AG08395 (cell line): ENCODE measurements around the gene SLC39A1.

Source experiments
- DNase-seq: peaks from one replicate; pipeline ENCODE4 v3.0.0; 2012; ENCODE audit warnings: mixed read lengths, low spot score

Gene SLC39A1

DNA sequence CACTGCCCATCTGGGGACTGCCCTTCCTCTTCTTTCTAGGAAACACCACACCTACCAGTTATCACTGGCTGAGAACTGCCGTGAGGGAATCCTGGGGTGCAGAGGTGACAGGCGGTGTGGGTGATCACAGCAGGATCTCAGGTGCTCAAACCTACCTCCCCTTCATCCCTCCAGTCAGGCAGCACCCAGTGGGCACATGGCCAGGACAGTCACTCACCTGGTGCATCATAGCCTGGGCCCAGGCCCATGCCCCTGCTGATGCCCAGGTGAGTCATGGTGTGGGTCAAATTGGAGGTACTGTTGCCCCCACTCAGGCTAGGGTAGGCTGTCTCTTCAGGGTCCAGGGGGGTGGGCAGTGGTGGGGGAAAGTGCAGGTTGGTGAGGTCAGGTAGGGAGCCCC, 11.5 kb downstream of the SLC39A1 start:
- no peak for DNase-seq

DNA sequence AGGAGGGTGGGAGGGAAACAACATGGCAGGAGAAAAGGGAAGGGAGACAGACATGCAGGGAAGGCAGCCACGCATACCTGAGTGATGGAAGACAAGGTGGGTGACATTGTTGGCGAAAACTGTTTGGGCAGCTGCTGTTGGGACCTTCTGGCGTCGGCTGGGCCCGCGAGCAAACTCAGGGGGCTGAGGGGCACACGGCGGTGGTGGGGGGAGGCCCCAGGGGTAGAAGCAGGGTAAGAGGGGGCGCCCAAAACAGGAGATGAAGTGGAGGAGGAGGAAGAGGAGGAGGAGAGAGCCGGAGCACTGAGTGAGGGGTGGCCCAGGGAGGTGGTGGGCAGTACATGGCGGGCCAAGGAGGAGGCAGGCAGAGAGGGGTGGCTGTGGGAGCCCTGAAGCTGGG, 12.2 kb downstream of the SLC39A1 start:
- no peak for DNase-seq

DNA sequence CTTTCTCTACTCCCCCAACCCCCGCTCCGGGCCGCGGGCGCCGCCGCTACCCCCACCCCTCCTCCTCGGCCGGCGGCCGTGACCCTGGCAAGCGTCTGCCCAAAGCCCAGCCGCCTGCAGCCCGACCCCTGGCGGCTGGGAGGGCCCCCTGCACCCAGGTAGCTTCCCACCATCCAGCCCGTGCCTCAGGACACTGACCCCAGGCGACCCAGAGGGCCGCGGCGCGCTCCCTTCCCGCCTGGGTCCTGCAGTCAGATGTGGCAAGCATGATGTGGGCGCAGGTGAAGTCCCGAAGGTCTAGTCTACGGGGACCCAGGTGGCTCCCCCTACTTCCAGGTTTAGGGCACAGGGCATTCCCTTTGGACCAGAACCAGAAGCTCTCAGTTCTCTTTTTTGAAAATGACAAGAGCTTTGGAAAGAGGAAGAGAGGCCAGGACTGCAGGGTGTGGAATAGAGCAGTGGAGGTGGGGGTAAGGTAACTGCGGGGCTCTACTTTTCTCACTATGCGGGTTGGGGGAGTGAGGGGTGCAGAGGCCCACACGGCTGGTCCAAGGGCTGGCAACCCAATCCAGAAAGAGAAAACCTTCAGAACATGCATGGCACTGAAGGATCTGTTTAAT, 16.6 kb downstream of the SLC39A1 start, which contains the start of gene DENND4B:
DENND4B (minus strand) TSS at position 97 of the 620 bp plus-strand sequence. CDS start 2,344 bp downstream, outside the sequence.
- peak; percentile 97 for DNase-seq

GRCh38 chr1:153945795-153946621, 17.3 kb downstream of the SLC39A1 start:
- peak; percentile 77 for DNase-seq

DNA sequence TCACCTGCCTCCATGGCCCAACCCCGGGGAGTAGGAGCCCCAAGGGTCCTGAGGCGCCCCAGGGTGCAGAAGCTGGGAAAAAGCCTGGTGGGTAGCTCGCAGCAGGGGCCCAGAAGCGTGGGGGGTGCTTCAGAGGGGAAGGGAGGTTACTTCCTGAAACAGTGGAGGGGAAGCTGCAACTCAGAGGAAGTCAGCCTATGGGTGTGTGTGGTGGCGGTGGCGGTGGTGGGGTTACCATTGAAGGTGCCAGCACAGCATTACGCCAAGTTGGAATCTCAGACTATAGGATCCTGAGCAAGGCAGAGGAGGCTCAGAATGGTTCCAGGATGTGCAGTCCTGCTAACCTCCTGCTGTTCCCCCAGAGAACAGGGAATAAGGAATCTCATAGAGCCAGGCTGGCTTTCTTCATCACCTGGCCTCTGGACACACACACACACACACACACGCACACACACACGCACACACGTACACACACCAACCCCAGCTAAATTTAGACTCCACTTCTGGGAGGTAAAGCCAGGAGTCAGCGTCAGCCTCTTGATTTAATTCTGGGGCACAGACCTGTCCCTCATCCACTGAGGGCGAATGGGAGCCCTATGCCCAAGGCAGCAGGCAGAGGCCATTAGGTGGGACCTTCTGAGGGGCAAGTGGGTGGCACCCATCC, 18.1 kb downstream of the SLC39A1 start:
- DNase-seq: no peak

GRCh38 chr1:153944827-153945117, 18.6 kb downstream of the SLC39A1 start:
- DNase-seq: no peak

GRCh38 chr1:153944005-153944826, 19.1 kb downstream of the SLC39A1 start:
- no peak for DNase-seq

- no peak for DNase-seq
Measured at GRCh38 chr1:153942766-153943549, 20.4 kb downstream of the SLC39A1 start.

DNA sequence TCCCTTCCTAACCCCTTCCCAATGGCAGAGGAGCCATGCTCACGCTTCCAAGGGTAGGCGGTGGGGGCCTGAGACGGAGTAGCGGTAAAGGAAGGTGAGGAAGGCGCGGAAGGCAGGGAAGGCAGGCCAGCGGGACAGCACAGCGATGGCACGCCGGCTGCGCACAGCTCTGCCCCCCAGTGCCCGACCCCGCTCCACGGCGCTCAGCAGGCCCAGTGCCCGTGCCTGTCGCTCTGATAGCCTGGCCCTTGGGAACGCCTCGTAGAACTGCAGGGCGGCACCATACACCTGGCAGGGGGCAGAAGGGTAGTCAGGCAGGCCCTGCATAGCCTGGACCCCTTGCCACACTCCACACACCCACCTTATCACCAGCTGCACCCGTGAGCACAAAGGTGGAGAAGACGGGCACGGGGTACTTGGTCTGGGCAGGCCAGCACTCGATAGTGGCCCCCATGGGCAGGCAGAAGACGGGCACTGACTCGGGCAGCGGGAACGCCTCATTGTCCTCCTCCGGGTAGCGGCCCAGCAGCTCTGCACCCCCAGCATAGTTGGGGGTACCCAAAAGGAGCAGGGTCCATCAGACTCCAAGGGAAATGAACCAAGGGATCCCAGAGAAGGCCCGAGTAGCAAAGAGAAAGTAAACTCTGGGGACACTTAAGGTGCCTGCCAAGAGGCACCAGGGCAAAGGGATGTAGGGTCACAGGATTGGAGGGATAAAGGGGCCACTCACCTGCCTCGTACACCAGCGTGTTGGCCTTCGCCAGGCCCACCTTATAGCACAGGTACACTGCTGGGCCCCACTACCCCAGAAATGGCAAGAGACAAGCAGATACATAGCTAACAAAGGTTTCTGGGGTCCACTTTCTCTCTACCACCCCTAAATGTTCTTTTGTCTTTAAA, 21.3 kb downstream of the SLC39A1 start:
- DNase-seq: no peak

DNA sequence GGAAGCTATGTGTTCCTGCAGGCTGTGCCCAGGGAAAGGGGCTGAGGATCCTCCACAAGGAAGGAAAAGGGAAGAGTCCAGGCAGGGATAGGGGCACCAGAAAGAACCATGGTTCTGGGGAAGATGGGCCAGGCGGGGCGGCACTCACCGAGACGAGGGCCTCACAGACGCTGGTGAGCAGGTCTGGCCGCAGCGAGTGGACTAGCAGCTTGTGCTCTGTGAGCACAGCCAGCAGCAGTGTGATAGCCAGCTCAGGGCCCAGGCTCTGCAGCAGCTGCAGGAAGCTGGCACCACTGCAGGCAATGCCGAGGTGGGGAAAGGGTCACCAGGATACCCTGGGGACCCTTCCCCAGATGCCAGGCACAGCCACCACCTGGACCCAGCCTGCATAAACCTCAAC, 22.6 kb downstream of the SLC39A1 start:
- no peak for DNase-seq

- DNase-seq: no peak
Measured at GRCh38 chr1:153939476-153939875, 23.9 kb downstream of the SLC39A1 start.

DNA sequence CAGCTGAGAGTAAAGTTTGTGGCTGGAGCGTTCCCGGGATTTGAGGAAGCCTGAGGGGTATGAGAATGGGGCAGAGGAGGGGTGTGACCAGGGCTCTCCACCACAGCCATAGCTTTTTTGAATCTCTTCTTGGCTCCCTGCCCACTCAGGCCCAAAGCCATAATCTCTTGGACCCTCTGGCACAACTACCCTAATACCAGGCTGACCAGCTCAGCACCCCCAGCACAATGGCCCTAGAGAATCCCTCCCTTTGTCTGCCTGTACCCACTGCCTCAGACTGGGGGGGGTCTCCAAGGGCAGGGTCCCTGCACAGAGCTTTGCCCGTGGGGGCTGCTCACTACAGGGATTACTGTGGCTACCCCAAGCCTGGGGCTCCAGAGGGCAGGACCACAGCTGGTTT, 24.3 kb downstream of the SLC39A1 start:
- no peak for DNase-seq

DNA sequence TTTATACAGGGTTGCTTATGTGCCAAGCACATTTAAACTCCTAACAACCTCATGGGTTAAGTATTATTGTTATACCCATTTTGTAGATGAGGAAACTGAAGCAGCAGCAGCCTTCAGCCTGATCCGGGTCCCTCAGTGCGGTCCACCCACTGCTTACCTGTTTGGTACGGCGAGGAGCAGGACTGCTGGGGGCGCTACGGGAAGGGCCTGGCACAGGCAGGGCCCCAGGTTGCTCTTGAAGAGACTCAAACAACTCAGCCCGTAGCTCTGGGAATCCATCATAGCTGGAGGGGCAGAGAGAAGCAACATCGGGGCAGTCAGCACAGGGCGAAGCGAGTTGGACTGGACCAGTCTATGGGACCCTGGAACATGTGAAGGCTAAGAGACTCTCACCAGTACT, 26.0 kb downstream of the SLC39A1 start:
- no peak for DNase-seq

DNA sequence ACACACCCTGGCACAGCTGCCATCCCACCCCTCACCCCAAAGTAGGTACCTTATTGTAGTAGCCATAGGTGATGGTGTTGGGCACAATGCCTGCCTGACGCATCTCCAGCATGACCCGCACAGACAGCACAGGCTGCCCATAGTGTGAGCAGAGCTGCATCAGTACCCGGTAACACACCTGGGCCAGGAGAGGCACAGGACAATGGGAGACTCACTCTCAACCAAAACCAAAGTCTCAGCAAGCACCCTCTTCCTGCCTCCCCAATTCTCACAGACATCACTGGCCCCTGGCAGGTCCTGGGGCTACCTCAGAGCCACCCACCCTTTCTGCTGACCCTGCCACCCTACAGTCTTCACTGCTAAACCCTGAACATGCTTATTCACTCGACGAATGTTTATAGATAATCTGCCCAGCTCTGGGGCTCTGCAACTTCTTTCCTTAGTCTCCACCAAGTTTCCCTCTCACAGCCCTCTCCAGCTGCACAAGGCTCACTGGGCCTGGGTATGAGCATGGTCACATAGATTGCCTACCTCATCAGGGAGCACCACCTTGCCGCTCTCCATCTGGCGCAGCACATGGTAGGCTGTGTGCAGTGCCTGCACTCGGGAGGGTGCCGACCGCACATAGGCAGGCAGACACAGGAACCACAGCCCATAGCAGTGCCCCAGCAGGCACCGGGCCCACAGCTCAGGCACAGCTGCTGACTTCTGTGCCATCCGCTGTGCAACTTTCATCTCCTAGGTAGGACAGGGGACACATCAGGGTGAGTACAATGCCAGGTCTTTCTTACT, 27.1 kb downstream of the SLC39A1 start:
- no peak for DNase-seq

DNA sequence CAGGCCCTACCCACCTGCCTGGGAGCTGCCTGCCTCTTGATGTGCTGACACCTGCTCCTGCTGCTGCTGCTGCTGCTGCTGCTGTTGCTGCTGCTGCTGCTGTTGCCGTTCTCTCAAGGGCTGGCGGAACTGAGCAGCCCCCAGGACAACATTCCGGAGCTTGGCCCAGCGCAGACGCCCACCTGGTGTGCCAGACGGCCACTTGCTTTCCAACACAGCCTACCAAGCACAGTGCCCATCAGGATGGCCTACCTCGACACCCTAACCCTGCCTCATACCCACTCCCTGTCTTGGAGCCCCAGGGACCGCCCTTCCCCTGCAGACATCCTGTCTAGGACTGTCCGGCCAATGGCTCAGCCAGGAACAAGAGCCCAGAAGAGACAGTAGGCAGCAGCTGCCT, 28.6 kb downstream of the SLC39A1 start:
- DNase-seq: no peak

- no peak for DNase-seq
Measured at GRCh38 chr1:153933955-153934354, 29.4 kb downstream of the SLC39A1 start.

GRCh38 chr1:153933430-153933829, 29.9 kb downstream of the SLC39A1 start:
- DNase-seq: no peak

DNA sequence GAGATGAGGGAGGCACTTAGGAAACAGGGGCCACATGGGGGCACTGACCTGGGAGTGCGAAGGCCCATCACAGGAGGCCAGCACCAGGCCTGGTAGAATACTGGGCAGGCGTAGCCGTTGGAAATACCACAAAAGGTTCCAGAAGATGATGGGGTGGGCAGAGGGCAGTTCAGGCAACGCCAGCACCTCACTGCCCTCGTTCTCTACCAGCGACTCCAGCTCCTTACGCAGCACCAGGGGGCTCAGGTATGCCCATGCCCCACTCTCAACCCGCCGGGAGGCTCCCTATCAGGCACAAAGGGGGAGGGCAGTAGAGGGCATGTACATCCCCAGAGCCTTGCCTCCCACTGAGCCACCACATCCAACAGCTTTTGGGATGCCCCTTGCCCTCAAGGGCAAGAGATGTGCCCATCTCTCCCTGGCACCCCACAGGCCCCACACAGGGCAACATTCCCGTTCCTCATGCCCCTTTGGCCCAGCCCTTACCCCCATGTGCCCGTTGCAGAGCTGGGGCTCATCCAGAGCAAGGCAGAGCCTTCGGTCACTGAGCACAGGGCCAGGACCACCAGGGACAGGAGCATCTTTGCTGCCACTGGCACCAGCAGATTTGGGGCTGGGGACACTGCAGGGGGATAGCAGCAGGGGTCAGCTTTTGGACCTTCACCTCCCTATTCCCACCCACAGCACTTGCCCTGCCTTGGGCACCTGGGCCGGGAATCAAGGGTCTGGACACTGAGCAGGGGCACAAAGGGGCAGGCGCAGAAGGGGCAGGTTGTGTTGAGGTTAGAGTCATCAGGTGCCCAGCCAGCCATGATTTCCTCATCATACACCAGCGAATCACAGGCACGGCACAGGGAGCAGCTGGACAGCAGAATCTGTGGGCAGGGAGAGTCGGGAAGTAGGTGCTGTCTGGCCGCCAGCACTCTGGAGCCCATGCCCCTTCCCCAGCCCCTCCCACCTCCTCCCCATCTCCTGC, 30.9 kb downstream of the SLC39A1 start:
- DNase-seq: no peak
